Pulmonary artery endothelial cell (primary cell): ENCODE results near the gene CLCN7. TPM values are rescaled to one million over a fixed set of nuclear protein-coding genes. Genes with fewer than 3 reads are reported as not detected.

Experiments
- DNase-seq: peaks from one replicate; pipeline ENCODE4 v3.0.0-alpha.2; 2011; ENCODE audit warnings: low read depth, low spot score
- total RNA-seq: library from RNA; depleted of rRNA; stranded (reverse); fragments of >200 nt; gene quantifications from 2 replicates; pipeline ENCODE4 v1.2.3, GENCODE V29; 2014

CLCN7 gene
- total RNA-seq, 1 donor from 2014 or later, result 48.3 TPM

DNA sequence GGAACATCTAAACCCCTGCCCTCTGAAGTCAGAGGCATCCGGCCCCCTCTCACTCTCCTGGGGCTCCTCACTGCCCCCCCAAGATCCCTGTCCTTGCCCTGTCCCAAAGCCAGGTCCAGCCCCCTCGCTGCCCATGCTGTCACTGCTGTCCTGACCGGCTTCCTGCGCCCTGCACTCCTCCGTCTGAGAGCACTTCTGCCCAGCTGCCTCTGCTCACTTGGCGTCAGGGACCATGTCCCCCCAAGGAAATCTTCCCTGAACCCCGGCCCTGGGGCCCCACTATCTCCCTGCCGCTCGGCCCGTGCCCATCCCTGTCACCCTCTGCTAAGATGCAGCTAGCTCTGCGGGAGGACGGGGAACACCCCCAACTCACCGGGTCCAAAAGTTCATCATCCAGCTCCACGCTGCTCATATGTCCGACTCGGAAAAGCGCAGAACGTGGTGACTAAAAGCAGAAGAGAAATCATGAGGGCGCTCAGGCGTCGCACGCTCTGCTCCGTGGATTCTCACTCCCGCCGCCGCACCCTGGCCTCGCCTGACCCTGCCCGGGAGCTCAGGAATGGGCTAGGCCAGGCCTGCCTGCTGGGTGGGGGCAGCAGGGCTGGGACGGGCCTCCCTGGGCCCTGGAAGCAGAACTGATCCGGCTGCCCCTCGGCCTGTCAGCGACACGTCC, 9.8 kb downstream of the CLCN7 start:
- DNase-seq, result no peak

DNA sequence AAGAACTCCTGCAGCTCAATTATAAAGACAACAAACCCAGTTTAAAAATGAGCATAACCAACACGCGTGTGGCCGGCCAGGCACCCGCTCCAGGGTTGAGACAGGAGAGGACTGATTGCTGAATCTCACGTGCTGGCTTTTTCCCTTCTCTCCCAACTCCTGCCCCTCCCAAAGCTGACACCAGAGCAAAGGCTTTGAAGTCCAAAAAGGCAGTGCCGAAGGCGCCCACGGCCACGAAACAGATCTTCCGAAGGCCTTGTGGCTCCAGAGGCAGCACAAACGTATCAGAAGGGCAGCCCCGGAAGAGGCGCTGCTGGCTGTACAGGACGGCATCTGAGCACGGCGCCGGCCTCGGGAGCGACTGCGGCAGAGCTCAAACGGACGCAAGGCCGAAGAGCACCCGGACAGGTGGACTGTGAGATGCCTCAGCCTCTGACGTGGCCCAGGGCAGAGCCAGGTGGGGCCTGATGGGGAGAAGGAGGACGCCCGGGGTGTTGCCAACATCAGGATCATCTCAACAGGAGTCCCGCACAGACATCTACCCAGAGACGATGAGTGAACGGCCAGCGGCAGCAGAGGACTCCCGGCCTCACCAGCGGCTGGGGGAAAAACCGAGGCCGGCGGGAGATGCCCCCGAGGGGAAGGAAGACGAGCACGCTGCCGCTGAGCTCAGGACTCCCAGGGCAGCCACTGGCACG, 10.5 kb downstream of the CLCN7 start:
- no peak for DNase-seq

DNA sequence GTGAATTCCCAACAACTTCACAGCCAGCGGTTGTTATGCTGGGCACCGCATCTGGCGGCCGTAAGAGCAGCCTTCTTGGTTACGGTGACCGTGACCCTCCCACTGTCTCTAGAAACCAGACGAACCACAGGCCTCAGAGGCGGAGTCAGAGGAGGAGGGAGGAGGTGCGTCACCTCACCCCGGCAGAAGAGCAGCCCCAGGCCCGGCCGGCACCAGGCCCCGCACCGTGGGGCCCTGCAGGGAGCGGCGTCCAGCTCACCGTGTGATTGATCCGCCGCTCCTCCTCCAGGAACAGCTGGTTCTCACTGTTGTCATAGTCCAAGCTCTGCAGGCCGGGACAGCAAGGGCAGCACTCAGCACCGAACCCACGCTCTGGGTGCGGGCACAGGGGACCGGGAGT, 13.7 kb downstream of the CLCN7 start:
- no peak for DNase-seq

DNA sequence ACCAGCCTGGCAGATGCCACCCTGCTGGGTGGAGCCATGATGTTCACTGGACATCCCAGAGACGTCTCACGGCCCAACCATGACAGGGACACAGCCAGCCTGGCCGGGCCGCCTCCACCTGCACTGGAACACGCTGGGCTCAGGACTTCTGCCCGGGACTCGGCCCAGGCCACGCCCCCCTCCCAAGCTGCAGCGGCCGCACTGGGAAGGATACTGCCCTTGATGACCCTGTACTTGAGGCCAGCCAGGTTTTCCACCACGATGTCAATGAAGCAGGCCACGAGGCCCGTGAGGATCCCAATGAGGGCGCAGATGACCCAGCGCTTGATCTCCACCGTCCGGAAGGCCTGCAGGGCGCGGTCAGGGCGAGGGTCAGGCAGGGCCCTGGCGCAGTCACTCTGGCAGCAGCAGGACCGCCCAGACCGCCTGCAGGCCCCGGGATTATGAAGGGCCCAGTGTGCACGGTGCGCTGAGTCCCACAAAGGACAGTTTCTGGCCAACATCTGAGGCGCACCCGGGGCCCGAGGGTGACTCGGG, 14.2 kb downstream of the CLCN7 start:
- no peak for DNase-seq

DNA sequence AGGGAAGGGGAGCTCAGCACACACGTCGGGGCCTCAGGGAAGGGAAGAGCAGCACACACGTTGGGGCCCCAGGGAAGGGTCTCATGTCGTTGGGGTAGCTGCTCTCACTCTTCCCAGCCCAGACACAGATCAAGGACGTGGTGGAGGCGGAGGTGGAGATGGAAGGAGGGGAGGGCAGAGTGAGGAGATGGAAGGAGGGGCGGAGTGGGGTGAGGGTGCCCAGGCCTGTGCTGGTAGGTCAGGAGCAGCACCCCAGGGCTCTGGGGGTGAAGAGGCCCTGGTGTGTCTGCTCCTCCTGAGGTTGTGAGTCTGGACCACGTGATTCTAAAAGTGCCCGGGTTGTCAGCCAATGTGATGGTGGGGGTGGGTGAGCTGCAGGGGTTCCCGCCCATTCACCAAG, 14.9 kb downstream of the CLCN7 start:
- no peak for DNase-seq

DNA sequence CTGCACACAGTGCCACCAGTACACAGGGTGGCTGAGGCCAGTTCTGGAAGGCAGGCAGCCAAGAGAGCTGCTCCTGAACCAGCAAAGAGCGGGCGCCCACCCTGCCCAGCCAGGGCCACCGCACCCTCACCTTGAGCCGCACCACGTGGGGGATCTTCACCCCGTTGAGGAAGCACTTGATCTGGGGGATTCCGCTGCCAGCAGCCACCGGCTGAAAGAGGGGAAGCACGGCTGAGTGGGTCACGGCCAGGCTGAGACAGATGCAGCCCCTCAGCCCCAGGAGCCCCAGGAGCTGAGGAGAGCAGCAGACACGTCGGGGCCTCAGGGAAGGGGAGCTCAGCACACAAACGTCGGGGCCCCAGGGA, 15.9 kb downstream of the CLCN7 start:
- DNase-seq, result no peak

DNA sequence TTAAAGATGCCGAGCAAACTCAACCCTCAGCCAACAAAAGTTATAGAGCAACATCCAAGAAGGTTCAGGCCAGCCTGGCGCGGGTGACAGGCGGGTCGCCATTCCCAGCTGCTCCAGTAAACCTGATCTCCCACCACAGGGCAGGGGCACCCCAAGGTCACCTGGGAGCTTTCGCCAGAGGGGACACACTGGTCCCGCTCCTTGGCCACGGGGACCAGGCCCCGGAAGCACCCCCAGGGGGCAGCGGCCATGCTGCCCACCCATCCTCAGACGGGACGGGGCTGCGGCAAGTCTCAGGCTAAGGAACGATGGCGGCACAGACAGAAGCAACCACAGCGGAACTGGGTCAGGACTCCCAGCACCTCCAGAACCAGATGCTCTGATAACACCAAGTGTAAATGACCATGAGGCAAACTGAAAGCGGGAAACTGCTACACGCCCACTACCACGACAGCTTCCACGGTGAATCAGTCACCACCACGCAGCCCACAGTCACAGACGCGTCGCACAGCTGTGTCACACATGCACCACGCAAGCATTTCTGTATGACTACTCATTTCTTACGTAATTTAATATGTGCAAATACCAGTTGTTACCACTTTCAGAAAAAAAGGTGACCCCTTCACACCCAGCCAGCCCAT, 16.4 kb downstream of the CLCN7 start:
- no peak for DNase-seq

DNA sequence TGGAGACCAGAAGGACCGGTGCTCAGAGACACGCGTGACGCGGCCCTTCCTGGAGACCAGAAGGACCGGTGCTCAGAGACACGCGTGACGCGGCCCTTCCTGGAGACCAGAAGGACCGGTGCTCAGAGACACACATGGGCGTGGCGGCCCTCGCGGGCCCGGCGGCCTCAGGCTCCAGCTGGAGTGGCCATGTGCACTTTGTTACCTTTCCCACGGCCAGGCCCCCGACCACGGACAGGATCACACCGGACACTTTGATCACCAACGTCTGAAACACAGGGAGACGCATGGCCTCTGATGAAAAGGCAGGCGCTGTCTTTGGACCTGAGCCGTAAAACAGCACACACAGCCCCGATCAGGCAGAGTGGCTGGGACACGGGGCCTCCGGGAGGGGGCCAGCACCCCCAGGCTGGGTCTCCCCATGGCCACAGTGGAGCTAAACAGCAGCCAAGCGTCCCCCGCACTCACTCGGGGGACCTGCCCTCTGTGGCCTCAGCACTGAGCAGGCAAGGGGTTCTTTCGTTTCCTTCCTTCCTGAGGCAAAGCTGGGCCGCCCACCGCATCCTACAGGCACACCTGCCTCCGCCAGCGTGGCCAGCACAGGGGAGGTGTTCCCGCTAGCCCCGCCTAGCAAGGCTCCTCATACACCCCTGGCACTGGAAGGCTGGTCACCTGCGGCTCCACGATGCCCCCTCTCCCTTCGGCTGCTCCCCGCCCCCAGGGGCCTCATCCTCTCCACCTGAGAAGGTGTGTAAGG, 17.2 kb downstream of the CLCN7 start:
- DNase-seq, result no peak

DNA sequence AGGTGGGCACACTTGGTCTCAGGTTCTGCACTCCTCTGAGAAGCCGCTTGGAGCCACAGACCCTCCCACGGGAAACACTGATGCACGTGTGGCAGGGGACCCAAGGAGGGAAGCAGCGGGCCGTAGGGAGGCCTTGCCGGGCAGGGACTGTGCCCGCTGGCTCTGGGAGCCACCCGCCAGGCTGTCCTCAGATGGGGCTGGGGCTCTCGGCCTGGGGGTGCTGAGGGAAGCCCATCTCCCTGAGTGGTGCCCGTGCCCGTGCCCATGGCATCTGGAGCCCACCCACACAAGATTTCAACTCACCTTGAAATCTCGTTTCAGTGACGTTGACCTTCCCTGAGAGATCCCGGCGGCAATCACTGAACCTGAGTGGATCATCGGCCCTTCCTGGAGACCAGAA, 17.9 kb downstream of the CLCN7 start:
- no peak for DNase-seq

DNA sequence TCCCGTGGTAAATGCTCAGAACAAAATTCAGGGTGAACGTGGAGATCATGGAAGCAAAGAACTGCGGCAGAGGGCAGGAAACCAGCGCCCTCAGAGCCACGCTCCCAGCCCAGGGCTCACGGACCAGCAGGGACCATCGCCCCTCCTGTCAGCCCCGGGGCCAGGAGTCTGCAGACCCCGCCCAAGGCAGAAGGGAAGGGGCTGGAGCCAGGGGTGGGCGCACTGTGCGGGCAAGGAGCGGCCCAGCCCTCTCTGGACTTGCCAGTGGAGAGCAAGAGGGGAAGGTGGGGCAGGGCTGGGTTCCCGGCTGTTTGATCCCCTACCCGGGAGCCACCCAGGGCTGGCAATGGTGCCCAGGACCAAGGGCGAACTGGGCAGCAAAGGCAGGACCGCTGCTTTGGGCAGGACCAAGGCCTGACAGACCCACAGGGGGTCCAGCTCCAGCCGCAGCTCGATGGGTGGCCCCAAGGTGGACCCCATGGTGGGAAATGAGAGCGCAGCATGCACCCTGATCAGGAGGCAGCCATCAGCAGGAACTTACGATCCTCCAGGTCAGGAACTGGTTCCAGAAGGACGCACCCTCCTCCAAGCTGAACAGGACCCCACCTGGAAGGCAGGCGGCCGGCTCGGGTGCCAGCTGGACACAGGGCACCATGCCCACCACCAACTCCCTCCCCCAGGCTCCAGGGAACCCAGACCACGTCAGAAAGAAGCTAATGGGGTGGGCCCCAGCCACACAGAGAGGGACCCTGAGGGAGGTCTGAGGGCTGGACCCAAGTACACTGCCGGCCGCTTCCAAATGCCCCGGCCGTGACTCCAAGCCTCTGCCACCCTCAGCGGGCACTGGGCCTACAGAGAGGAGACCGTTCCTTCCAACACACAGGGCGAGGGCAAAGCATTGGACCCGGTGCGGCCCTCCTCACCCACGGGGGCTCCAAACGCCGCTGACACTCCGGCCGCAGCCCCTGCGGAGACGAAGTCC, 19.3 kb downstream of the CLCN7 start:
- no peak for DNase-seq

DNA sequence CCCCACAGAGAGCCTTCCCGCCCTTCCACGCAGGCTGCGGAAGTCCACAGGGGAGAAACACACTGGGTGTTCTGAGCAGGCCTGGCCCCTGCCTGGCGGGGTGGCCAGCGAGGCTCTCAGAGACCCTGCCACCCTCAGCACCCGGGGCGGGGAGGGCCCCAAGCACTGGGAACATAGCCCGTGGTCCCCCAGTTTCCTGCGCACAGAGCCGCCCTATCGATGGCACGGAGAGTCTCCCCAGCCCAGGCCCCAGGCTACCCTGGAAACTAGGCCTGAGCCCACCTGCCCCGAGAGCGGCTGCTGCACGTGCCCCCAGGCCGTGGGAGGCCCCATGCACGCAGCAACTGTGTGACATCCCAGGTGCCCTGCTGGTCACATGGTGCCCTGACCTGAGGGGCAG, 20.3 kb downstream of the CLCN7 start:
- no peak for DNase-seq

DNA sequence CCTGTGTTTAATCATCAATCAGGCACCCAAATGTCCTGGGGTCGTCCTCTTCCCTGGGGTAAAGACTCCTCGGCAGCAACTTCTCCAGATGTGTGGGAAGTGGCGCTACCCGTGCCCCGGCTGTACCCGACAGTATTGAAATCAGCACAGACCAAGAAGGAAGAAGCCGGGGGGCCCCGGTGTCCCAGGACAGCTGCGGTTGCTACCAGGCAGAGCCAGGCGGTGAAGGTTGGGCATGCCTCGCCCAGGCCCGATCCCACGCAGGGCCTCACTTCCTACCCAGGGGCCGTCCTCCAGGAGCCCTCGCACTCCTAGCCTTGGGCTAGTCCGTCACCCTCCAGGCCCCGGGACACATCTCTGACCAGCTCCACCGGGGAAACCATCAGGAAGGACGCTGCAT, 21.5 kb downstream of the CLCN7 start:
- DNase-seq, result no peak

DNA sequence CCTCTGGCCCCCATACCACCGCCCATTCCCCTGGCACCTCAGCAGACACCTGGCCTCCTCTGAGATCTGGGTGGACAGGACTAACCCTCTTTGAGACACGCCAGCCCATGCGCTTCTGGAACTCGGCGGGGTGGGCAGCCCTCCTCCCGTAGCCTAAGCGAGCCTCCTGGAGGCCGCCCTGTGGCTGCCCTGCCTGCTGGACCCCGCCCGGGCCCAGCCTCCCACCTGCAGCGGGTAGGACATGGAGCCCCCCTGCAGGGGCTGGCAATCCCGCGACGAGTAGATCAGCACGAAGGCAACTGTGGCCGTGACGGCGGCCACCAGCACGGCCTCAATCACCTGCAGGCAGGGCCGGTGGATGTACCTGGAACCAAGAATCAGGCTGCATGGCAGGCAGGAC, 22.3 kb downstream of the CLCN7 start:
- no peak for DNase-seq

DNA sequence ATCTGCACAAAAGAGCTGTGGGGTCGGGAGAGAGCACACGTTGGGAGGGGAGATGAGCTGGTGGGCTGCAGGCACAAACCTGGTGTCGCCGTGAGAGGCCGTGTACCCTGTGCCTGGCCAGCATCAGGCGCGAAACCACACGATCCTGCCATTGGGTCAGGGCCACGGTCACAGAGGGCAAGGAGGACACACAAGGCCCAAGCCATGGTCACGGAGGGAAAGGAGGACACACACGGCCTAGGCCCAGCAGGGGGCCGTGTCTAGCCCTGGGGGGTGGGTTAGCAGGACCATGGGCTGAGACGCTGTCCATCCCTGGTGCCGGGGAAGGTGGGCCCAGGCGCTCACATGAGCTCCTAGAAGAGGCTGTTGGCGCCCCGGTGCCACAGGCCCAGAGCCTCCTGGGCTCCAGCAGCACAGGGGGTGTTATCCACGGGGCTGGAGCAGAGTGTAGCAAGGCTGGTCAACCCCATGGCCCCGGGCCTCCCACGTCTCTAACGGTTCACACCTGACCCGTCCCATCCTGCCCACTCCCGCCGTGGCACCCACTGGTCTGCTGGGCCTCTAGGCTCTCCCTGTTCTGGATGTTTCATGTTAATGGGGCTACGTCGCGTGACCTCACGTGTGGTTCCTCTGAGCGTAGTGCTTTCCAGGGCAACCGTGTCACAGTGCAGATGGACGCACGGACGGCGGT, 23.0 kb downstream of the CLCN7 start:
- DNase-seq, result no peak

DNA sequence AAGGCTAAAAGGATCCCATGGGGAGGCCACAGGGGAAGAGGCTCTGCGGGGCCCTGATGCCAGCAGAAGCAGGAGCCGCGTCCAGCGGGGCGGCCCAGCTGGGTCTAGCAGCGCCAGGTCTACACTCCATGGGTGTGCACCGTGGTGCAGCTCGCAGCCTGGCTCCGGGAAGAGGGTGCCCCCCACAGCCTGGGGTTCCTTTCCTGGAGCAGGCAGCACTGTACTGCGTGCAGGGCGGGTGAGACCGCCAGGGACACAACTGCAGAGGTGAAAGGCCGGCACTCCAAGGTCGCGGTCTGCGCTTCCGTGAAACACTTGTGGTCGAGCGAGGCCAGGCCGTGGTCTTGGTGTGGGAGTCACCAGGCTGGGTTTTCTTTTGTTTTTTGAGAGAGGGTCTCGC, 24.0 kb downstream of the CLCN7 start:
- DNase-seq, result no peak

DNA sequence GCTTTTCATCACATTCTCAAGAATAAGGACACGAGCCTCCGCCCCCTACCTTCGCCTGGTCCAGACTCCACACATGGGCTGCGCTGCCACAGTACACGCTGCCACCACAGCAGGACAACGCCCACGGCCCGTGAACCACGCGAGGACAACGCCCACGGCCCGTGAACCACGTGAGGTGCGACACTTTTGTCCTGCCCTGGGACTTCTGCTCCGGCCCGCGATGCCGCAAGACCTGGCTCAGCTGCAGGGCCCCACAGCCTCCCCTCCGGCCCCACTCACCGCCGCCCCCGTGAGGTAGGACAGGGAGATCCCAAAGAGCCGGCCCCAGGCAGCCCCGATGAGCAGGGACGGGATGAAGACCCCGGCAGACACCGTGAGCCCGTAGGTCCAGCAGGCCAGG, 24.6 kb downstream of the CLCN7 start:
- DNase-seq, result no peak

DNA sequence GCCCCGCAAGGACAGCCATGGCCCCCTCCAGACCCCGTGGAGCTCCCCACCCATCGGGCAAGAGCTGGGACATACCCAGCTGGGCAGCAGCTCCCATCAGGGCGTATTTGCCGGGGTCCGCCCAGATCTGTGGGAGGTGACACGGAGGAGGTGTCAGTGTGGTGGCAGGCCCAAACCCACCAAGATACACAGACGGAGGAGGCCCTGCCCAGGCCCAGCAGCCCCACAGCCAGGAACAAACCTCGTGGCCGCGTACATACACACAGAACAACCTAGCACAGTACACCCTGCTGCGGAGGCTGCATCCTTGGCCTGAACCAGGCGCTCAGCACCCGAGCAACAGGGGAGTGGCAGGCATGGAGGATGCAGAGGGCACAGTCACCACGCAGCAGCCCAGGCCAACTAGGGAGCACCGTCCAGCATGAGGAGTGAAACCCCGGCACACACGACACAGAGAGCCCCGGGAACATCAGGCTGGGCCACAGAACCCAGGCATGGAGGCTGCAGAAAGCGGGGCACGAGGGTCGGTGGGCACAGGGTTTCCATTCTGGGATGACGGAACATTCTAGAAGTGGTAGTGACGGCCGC, 25.5 kb downstream of the CLCN7 start:
- DNase-seq, result no peak

DNA sequence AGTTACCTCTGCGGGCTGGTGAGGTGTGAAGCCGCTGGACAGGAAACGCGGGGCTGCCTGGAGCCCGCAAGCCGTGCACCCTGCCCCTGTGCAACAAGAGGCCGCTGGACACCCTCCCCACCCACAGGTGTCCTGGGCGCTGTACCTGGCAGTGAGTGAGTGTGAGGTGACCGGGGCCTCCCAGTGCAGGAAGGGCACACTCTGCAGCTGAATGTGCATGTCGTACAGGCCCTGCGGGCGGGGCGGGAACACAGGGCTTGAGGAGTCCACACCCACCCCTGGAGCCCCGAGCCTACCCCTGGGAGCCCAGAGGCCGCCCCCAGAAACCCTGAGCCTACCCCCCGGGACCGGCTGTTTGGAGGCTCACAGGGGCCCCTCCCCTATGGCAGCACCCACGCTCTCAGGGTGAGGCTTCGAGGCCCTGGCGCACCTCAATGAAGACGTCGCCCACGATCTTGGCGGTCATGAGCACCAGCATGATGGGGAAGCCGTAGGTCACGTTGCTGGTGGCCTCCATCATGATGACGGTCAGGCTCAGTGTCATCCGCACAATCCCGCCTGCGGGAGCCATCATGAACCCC, 26.2 kb downstream of the CLCN7 start:
- DNase-seq, result no peak

DNA sequence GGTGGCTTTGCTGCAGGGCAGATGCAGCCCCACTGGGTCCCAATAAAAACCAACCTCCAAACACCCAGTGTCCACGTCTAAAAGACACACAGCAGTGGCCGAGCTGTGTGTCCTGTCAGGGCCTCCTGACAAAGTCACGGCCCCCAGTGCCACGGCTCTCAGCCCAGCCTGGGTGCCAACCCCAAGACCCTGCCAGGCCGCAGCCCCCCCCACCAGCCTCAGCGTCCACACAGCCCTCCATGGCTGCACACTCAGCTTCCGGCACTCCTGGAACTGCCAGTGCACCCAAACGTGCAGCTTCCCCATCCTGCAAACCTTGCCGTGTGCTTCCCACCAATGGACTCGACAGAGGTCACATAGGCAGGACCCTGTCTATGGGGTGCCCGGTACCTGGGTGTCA, 26.9 kb downstream of the CLCN7 start:
- DNase-seq, result no peak
